RPMI8226 (cell line): ENCODE measurements around the gene METTL21A.

ENCODE experiments used
- DNase-seq: peaks from one replicate; pipeline ENCODE4 v3.0.0-alpha.2; 2015

METTL21A gene

DNA sequence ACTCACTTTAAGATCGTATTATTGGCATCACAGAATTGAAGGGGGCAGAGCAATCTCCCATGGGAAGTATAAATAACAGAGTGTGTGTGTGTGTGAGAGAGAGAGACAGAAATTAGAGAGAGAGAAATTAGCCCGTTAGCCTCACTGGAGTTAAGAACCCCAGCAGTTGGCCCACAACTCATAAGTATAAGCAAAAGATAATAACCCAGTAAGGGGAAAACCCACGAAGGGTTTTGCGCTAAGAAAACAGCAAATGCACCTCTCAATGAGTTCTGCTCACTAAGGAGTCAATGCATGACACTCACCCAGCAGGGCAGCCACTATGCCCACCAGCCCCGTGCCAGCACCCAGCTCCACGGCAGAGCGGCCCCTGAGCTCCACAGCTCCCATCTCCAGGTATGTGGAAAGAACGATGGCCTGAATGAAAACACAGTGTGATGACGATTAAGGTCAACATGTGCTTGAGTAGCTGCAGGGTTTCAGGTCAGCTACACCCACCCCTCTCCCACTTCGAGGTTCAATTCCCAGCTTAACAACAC, 3.6 kb downstream of the METTL21A start:
- no peak for DNase-seq

DNA sequence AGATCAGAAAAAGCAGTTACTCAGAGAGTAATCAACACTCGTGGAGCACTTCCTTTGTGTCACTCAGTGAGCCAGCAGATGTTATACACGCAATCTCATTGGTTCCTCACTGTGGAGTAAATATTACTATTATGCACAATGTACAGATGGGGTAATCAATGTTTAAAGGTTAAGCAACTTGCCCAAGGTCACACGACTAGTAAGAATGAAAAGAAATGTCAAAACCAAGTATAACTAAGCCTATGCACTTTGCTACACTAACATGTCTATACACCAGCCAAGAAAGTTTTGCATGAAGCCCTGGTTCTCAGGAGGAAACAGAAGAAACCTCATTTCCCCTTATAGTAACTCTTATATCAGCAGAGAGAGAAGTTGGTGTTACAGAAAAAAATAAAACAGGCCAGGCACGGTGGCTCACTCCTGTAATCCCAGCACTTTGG, 5.4 kb downstream of the METTL21A start:
- no peak for DNase-seq

DNA sequence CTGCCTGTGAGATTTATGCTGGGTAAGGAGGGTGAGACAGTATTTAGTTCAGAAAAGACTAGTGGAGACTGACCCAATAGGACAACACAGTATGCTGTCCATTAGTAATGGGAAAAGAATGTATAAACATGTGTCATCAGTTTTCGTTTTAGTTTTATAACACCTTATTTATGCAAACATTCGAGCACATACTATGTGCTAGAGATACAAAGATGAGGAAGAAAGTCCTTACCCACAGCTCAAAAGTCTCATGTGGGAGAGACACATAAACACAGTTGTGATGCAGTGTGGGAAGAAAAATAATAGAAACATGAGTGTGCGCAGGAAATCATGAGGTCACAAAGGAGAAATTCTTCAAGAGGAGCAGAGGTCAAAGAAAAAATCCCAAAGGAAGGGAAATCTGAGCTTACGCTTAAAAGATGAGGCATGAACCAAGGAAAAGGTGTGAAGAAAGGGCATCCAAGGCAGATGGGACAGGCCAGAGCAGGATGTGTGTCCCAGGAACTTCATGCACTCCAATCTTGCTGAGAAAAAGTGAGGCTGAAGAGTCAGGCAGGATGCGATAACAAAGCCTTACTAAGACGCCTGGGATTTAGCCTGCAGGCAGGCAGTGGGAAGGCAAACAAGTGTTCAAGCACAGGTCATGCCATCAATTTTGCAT, 8.1 kb downstream of the METTL21A start:
- no peak for DNase-seq

DNA sequence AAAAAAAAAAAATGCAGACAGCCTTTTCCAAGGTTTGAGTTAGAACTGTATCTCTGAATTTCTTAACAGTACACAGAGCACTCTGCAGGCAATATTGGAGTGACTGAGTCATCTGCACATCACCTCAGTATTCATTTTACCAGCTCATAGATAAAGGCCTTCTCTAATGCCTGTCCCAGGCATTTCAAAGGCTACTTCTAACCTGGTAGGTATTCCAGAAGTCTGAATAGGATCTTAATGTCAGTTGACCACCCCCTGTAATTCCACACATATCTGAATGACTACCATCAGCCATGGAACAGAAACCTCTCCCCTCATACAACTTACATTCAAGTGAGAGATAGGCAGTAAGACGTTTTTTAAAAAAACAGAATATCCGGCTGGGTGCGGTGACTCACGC, 9.0 kb downstream of the METTL21A start:
- DNase-seq: no peak

DNA sequence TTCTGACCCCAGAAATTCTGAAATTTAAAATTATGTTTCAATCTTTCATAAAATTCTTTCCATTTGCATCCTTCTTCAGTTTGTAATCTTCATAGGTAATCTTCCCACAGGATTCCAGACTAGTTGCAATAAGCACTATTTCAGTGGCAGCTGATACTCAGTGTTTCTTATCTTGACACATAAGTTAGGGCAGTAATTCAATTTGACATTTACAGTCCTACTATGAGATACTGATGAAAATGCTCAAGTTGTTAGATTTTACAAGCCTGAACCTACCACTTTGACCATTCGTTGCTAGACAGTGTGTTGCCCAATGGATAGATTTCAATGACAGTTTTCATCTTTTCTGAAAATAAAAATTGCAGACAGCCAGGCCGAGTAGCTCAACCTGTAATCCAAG, 10.4 kb downstream of the METTL21A start:
- DNase-seq: no peak

GRCh38 chr2:207612714-207613113, 12.5 kb downstream of the METTL21A start:
- no peak for DNase-seq

GRCh38 chr2:207606829-207607228, 18.4 kb downstream of the METTL21A start:
- DNase-seq: no peak

GRCh38 chr2:207606399-207606798, 18.8 kb downstream of the METTL21A start:
- DNase-seq: no peak

GRCh38 chr2:207603486-207603885, 21.7 kb downstream of the METTL21A start:
- no peak for DNase-seq

DNA sequence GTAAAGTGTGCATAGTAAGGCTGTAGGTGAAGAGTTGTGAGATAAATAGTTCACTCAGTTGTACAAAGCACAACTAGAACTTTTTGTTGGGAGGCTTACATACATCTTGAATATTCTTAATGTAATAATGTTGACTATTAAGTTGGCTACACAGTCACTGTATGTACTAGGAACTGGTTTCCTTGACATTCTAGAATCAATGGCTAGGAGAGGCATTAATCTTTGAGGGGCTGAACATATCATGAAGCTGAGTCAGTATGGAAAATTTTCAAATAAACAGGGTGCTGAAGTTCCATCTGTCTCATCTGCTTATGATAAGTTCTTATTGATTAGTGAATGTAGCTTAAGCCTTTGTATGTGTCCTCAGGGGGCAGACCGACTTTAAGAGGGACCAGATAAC, 23.4 kb downstream of the METTL21A start:
- no peak for DNase-seq

- no peak for DNase-seq
Measured at GRCh38 chr2:207600231-207600630, 25.0 kb downstream of the METTL21A start.

DNA sequence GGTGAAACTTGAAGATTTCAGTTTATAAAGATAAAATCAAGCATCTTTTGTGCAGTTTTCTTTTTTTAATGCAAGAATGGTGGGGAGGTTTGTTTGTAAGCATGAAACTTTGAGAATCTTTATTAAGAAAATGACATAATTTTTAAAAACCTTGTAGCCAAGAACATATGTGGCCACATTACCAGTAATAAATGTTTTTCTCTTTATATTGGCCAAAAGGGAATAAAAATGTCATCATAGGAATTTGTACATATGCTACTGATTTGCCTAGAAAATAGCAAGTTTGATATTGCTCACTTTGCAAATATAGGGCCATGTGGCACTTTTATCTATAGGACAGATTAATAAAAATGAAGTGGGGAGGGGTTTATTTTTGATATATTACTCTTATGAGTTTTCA, 25.6 kb downstream of the METTL21A start:
- DNase-seq: no peak

DNA sequence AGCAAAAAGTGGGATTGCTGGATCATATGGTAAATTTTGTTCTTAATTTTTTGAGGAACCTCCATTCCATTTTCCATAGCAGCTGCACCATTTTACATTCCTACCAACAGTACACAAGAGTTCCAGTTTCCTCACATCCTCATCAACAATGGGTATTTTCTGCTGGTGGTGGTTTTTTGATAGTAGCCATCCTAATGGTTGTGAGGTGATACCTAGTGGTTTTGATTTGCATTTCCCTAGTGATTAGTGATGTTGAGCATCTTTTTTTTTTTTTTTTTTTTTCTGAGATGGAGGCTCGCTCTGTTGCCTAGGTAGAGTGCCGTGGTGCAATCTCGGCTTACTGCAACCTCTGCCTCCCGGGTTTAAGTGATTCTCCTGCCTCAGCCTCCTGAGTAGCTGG, 30.5 kb downstream of the METTL21A start:
- DNase-seq: no peak

DNA sequence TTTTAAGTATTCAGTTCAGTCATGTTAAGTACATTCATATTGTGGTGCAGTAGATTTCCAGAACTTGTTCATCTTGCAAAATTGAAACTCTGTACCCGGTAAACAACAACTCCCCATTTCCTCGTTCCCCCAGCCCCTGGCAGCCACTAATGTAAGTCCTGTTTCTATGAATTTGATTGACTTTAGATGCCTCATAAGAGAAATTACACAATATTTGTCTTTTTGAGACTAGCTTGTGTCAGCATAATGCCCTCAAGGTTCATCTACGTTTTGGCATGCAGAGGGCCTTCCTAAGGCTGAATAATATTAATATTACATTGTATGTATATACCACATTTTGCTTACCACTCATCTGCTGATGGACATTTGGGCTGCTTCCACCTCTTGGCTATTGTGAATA, 30.9 kb downstream of the METTL21A start:
- no peak for DNase-seq

DNA sequence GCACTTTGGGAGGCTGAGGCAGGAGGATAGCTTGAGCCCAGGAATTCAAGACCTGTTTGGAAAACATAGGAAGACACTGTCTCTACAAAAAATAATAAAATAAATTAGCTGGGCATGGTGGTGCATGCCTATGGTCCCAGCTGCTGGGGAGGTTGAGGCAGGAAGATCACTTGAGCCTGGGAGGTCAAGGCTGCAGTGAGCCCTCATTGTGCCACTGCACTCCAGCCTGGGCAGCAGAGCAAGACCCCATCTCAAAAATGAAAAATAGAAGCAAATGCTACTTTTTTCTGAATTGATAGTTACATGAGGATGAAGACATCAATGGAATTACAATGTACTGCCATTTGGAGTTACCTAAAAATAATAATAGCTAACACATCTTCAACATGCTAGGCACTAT, 31.9 kb downstream of the METTL21A start:
- no peak for DNase-seq

GRCh38 chr2:207589143-207589542, 36.1 kb downstream of the METTL21A start:
- DNase-seq: no peak

GRCh38 chr2:207587305-207587704, 37.9 kb downstream of the METTL21A start:
- DNase-seq: no peak

DNA sequence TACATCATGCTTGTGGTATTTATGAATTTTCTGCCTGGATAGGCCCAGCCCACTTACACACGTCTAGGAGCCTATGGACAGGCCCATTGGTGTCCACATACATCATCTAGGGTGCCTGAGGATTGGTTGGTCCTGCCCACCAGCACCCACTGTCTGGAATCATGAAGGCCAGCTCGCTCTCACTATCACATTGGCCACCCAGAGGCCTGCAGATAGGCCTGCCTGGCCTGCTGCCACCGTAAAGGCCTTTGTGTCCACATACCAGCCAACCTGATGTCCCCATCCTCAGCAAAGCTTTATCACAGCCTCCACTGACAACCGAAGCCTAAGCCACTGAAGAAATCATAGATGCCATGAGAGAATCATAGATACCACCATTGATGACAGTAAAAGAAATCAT, 40.2 kb downstream of the METTL21A start:
- DNase-seq: no peak

GRCh38 chr2:207571370-207571769, 53.8 kb downstream of the METTL21A start:
- DNase-seq: no peak

GRCh38 chr2:207567671-207568070, 57.5 kb downstream of the METTL21A start:
- no peak for DNase-seq

DNA sequence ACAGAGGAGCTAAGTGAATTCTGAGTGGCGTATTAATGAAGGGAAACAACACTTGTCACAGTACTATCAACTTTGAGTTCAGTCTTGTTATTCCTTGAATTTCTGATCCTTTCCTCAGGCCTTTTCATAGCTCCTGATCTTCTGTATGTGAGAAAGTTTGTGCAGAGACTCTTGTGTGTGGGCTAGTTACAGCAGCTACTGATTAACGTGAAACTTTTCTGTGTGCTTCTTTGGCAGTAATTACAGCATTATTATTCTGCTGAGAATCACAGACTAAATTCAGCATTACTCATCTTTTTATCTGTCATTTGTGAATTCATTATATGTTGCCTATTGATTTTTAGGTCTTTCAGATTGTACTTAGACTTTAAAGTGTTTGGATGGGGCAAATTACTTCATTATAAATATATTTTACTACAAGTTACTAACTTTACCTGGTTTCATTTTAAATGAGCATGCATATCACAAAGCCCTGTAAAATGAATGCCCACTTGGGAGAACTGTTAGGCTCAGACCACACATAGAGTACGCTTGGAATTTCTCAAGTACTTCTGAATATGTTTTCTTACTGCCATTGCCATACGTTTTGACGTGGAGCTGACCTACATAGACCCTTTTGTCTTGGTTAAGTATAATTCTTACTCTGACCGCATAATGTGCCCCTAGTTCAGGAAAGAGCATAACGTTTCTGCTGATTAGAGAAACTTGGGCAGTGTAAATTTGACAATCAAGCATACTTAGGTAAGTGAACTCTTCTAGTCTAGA, 59.3 kb downstream of the METTL21A start:
- no peak for DNase-seq
